Measurements from ENCODE around the gene RNF151.
"Not testable (repeated sequence)": the region's sequence is repeated elsewhere in the genome, so short reads cannot be mapped to it uniquely, and the experiment has no call there.

Gene RNF151

DNA sequence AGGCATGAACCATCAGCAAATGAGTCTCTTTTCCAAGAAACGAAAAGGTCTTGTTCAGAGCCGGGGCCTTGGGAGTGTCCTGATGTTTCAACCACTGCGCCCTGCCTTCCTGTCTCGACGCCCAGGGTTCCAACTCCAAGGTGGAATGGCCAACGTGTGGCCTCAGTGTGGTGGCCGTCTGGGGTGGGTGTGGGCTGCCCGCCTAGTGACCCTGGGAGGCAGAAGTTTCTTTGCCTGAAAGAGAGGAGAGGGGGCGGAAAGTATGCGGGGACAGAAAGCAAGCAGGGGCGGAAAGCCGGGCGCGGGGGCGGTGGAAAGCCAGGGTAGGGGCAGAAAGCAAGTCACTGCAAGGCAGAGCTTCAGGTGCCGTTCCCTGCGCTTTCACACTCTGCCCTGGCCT lies 27.7 kb upstream of the RNF151 start:
- DNase-seq (ENCODE audit: low spot score) = no peak

DNA sequence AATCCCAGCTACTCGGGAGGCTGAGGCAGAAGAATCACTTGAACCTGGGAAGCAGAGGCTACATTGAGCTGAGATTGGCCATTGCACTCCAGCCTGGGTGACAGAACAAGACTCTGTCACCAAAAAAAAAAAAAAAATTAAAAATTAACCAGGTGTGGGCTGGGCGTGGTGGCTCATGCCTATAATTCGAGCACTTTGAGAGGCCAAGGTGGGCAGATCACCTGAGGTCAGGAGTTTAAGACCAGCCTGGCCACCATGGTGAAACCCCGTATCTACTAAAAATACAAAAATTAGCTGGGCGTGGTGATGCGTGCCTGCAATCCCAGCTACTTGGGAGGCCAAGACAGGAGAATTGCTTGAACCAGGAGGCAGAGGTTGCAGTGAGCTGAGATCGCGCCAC lies 26.8 kb upstream of the RNF151 start:
- not testable (repeated sequence) for DNase-seq (ENCODE audit: low spot score)

DNA sequence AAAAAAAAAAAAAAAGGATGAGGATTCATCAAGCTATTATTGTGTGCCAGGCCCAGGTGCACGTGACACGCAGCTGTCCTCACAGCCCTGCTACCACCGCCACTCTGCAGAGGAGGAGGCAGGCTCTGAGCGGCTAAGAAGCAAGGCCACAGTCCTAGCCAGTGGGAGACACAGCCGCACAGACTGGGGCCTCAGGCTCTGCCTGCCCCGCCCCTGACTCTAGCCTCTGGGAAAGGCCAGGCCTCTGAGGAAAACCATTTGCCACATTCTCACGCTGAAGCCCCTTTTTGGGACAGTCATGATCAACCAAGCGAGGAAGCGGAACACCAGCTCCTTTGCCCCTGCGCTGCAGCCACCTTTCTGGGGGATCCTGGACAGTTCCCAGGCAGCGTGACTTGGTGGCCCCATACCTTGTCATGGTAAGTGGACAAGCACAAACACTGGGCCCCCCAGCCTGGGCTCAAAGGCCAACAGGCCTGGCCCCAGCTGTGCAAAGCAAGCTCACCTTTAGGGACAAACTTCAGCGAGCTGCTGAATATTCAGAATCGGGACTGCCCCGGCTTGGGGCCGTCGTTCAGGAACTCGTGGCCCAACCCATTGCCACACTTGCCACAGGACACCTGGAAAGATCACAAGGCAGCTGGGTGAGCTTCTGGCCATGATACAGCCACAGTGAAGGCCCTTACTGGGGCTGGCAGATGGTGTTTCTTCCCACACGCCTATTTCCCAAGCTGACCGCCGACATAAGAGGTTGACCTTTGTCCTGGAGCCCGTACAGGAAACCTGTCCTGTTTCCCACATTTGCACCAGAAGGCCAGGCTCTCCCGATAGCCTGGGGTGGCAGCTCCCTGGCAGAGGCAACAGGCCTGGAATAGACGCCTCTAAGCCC lies 26.1 kb upstream of the RNF151 start:
- no peak for DNase-seq (ENCODE audit: low spot score)

DNA sequence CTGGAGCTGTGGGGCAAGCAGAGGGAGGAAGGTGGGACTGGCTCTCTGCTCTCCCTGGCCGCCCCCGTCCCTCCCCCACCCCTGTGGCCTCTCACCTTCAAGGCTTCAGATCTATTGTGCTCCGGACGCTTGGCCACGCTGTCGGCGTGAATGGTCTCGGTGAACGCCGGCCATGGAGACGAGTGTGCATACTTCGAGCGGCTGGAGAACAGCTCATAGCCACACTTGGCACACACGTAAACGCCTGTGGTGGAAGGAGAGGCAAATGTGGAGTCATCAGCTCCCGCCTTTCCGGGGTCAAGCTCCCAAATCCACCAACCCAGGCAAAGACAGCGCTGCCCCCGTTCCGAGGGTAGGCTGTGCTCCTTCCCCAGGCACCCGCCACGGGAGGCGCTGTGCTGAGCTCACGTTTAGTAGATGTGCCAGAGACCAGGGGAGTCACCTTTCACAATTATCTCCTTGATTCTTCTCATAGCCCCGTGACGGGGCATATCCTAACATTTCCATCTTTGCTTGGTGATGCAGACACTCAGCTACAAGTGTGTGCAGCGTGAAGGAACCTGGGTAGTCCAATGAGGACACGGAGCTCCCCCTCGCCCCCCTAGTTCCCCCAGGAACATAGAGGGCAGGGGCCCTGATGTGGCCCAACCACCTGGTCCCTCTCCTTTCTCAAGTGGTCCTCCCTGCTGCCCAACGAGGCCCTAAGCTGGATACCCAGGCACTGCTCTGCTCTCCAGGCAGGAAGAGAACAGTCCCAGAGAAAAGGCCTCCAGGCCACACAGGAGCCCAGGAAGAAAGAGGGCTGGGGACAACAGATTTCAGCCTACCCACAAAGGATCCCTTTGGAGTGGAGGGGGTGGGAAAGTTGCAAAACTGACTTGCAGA lies 25.3 kb upstream of the RNF151 start:
- no peak for DNase-seq (ENCODE audit: low spot score)

DNA sequence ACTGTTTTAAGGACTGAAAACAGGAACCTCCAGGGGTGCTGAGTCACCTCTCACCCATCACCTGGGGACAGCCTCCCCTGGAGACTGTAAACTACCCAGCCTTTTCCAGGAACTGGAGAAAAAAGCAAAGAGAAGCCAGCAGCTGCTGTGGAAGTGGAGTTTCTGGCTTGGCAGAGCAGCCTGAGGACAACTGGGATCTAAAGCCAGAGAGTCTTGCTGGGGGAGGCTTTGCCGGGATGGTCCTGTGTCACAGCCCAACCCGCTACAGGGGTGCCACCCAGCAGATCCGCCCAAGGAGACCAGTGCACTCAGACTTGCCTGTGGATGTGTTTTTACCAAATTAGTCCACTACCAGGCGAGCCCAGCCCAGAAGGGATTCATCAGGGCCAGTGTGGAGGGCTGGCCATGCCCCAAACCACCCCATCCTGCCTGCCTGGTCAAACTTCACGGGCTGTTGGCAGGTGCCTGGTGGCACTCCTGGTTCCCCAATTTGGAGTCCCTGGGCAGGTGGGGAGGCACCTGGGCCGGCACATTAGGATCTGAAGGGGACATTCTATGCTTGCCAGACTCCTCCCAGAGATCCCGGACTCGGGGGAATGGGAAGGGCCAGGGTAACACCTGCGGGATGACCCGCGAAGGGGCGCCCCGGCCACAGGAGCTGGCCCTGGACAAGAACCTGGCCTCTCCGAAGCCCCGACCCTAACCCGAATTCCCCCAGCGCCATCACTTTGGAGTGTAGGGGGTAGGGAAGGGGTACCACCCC lies 24.4 kb upstream of the RNF151 start:
- no peak for DNase-seq (ENCODE audit: low spot score)

DNA sequence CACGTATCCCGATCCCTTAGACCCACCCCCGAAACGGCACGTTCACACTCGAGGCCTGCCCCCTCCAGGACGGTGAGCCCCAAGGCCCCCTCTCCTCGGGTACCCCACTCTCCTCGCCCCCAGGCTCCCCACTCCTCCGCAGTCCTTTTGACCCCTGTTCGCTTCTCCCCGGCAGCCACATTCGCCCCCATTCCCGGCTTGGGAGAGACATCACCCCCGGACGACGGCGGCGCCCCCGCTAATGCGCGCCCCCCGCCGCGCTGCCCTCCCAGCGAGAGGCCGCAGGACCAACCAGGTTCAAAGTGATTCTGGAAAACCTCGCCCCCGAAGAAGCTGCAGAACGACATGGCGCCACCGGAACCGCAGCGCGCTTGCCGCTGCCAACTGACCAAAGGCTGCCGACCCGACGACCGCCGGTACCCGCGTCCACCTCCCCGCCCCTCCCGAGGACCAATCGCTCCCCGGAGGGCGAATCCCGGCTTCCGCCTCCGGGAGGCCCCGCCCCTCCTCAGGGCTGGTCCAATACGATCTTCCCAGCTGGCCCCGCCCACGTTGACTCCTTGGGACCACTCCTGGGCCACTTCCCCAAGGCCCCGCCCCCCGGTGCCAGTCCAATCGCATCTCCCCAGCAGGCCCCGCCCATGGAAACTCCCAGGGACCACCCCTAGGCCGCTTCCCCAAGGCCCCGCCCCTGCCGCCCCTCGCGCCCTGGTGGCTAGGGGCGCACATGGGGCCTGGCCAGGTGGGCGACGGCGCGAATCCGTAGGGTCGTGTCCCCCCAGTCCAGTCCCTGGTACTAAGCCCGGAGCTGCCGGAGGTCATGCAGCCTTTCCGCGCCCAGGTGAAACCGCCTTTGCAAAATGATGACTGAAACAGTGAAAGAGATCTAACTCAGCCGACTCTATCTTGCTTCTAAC lies 23.6 kb upstream of the RNF151 start, which contains the start of gene MSRB1:
Gene MSRB1, minus strand, starts transcription at position 390 of the 917 bp plus-strand sequence. Its CDS starts 43 bp downstream, at position 347.
- peak; percentile 99 for DNase-seq (ENCODE audit: low spot score)

DNA sequence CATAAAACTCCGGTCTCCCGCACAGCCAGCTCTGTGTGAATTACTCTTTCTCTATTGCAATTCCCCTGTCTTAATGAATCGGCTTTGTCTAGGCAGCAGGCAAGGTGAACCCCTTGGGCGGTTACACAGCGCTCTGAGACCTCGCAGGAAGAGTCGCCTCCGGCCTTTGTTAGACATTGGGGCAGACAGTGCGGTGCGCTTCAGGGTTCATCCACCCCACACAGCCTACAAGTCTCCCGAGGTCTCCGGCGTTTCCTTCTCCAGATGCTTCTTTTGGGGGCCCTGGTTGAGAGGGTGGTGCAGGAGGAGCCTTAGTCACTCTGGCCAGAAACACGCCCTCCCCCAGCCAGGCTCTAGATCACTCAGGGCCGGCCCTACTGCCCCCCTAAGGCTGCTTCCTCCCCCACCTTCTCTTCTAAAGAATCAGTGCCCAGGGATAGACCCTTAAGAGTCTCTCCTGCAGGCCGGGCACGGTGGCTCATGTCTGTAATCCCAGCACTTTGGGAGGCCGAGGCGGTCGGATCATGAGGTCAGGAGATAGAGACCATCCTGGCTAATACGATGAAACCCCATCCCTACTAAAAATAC lies 21.9 kb upstream of the RNF151 start:
- no peak for DNase-seq (ENCODE audit: low spot score)

DNA sequence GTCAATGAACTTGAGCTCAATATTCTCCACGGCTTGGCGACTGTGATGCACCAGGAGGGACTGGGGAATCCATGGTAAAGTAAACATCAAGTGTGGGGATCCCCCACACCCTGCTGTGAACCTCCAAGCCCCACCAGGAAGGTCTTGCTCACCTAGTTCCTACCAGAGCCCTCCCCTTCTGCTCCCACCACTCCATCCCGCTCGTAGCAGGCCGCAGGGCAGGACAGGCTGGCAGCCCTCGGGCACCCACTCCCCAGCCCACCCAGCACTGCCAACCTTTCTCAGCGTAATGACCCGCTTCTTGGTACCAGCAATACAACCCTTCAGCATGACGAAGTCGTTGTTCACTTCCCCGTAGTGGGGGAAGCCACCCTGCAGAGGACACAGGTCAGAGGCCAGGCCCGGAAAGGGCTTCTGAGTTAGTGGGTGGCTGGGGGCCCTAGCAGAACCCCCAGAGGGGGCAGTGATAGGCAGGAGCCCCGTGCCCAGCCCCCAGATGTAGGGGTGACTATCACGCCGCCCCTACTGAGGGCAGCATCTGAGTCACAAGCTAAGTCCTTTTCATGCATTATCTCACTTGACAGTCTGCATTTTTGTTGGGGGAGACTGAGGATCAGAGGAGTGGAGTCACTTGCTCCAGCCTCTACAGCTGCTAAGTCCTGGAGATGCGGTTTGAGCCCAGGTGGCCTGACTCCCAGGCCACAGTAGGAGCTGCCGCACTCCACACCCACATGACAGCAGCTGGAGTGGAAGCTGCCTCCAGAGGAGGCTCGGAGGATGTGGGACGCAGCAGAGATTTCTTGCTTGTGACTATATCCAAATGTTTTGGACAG lies 20.9 kb upstream of the RNF151 start:
- no peak for DNase-seq (ENCODE audit: low spot score)

DNA sequence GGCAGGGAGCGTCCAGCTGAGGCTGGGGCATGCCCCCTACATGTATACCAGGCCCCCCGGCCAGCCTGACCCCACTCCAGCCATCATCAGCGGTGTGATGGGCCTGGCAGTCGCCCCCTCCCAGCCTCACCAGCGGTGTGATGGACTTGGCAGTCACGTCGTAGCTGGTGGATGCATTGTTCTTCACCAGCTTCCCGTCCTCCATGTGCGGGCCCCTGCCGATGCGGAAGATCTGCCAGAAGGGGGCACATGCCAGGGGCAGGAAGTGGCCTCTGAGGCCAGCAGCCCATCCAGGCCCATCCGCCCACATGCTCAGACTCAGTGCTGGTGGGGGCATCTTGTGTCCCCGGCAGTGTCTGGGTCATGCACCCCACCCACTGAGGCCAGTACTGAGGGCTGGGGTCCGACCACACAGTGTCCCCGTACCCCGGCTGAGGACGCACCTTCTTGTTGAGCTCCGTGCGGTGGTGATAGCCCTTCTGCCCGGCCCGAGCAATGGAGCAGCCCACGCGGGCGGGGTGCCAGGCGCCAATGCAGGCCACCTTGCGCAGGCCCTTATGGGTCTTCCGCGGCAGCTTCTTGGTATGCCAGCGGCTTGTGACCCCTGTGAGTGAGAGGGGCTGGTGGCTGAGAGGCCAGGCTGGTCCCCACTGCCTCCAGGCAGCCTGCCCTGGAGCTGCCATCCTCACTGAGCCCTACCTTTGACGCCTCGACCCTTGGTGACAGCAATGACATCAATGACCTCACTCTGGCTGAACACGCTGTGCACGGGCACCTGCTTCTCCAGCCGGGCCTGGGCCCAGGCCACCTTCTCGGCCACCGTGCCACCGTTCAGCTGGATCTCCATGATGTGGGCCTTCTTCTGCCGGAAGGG lies 19.9 kb upstream of the RNF151 start:
- no peak for DNase-seq (ENCODE audit: low spot score)

DNA sequence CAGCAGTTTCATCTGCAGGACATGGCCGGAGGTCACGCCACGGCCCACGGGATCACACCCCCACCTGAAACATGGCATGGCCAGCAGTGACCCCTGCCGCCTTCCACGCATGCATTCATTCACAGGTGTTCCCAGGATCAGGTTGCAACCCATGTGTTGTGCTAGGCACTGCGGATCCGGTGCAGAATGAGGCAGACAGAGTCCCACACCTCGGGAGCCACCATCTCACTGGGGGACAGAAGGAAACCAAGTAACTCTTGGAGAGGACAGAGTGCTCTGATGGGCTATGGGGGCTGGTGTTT lies 19.3 kb upstream of the RNF151 start:
- DNase-seq (ENCODE audit: low spot score) = no peak

DNA sequence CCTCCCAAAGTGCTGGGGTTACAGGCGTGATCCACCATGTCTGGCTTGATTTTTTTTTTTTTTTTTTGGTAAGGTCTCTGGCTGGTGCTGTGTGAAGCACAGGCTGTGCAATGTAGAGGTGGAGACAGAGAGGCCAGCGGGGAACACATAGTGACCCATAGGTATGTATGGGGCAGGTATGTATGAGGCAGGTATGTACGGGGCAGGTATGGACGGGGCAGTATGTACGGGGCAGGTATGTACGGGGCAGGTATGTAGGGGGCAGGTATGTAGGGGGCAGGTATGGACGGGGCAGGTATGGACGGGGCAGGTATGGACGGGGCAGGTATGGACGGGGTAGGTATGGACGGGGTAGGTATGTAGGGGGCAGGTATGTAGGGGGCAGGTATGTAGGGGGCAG lies 17.1 kb upstream of the RNF151 start:
- DNase-seq (ENCODE audit: low spot score) = no peak

DNA sequence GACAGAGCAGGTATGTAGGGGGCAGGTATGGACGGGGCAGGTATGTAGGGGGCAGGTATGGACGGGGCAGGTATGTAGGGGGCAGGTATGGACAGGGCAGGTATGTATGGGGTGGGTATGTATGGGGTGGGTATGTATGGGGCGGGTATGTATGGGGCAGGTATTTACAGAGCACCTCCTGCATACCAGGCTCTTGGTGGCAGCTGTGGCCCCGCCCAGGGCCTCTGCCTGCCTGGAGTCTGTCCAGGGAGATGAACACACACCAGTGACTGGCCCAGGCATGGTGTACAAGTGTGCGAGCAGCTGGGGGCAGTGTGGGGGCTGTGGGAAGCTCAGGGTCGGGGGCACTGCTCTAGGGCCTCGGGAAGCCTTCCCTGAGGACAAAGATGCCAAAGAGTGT lies 16.6 kb upstream of the RNF151 start:
- no peak for DNase-seq (ENCODE audit: low spot score)

DNA sequence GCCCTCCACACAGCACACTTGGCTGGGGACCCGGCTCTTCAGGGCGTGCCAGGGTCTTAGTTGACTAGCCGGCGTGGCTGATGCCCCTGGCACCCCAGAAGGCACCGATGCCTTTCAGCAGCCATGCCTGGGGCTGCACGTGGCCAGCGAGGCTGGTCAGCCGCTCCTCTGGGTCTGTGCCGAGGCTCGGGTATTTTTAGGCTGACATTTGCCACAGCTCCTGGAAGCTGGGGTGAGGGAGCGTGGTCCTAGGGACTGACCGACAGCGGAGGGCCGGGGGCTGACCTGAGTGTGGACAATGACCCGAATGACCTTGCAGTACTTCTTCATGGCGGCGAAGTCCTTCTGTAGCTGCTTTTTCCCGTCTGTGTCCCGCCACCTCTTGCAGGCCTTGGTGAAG lies 16.1 kb upstream of the RNF151 start:
- DNase-seq (ENCODE audit: low spot score) = no peak

DNA sequence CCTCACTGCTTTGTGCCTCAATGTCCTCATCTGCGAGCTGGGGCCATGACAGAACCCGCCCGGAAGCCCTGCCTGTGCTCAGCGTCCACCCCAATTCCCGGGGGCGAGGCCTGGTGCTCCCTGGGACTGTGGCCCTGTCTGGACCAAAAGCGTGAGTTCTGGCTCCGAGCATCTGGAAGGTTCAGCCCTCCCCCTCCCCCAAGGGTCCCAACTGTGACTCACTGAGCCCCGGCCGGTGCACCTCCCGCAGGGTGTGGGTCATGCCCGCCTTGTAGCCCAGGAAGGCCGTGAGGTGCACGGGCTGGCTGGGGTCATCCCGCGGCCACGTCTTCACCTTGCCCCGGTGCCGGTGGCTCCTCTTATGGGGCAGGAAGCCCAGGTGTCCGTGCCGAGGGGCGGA lies 12.9 kb upstream of the RNF151 start:
- no peak for DNase-seq (ENCODE audit: low spot score)

DNA sequence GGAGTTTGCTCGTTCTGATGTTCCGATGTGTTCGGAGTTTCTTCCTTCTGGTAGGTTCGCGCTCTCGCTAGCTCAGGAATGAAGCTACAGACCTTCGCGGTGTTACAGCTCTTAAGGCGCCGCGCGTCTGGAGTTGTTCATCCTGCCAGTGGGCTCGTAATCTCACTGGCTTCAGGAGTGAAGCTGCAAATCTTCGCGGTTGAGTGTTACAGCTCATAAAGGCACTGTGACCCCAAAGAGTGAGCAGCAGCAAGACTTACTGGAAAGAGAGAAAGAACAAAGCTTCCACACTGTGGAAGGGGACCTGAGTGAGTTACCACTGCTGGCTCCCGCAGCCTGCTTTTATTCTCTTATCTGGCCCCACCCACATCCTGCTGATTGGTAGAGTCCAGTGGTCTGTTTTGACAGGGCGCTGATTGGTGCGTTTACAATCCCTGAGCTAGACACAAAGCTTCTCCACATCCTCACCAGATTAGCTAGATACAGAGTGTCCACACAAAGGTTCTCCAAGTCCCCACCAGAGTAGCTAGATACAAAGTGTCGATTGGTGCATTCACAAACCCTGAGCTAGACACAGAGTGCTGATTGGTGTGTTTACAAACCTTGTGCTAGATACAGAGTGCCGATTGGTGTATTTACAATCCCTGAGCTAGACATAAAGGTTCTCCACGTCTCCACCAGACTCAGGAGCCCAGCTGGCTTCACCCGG lies 9.1 kb upstream of the RNF151 start:
- DNase-seq (ENCODE audit: low spot score) = not testable (repeated sequence)

DNA sequence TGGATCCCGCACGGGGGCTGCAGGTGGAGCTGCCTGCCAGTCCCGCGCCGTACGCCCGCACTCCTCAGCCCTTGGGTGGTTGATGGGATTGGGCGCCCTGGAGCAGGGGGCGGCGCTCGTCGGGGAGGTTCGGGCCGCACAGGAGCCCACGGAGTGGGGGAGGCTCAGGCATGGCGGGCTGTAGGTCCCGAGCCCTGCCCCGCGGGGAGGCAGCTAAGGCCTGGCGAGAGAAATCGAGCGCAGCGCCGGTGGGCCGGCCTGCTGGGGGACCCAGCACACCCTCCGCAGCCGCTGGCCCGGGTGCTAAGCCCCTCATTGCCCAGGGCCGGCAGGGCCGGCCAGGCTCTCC lies 8.5 kb upstream of the RNF151 start:
- DNase-seq (ENCODE audit: low spot score) = not testable (repeated sequence)

DNA sequence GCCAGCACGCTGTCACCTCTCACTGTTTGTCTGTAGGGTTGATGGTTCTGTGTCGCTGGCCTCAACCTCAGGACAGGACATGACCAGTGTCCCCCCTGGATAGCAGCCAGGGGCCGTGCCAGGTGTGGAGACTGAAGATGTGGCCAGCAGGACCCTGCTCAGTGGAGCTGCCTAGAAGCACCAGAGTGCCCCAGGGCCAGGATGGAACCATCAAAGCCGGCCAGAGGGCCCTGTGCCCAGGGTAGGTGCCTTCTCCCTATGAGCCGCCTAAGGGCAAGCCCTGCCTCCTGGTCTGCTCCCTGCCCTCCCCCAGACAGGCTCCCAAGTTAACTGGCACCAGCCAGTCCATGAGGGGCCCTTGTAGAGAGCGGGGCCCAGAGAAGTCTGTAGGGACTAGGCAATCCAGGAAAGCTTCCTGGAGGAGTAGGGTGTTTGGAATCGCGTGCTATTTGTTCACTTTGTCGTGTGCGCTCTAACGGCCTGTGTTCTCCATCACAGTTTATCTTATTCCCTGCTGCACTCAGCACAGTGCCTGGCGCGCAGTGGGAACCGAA lies 7.9 kb upstream of the RNF151 start:
- no peak for DNase-seq (ENCODE audit: low spot score)

Data from NAMALWA (cell line).